ENCODE measurements around the gene EEF1AKMT3.

The EEF1AKMT3 gene

GRCh38 chr12:57751432-57751787 is 21.0 kb upstream of the EEF1AKMT3 start:
- no peak for DNase-seq (ENCODE audit: low spot score)

DNA sequence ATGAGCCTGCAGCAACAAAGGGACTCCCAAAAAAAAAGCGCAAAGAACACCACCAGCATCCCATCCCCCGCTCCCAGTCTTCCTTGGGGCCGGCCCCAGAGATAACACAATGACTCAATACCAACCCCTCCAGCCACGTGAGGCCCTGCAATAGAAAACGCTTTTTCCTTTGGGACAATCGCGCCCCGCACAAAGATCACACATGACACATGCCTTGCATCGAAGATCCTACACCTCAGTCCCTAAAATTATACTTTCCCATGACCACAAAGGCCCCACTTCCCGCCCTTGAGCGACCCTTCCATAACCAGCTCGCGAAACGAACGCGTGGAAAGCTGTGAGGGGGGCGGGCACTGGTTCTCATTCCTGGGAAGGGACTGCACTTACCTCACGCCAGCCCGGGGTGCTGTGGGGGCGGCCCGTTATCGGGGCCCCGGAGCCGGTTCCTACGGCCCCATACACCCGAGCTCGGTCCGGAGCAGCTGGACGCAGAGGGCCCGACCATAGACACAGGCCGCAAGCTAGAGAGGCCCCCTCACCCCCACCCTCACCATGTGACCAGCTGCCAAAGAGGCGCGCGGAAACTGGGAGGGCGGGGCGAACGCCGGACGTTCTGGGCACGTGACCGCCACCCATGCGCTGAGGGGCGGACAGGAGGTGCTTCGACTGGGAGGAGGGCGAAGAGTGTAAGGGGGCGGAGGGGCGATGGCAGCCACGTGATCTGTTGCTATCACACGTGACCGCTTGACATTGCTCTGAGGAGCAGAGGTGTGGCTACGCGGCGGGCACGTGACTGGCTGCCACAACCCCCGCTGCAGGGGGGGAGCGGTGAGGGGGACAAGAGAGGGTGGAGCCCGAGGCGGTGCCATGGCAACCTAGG is 20.4 kb upstream of the EEF1AKMT3 start, which contains the start of gene CDK4:
CDK4 (minus strand) TSS at position 523 of the 880 bp plus-strand sequence. CDS start 593 bp downstream, outside the sequence.
- DNase-seq (ENCODE audit: low spot score): peak; percentile 99

DNA sequence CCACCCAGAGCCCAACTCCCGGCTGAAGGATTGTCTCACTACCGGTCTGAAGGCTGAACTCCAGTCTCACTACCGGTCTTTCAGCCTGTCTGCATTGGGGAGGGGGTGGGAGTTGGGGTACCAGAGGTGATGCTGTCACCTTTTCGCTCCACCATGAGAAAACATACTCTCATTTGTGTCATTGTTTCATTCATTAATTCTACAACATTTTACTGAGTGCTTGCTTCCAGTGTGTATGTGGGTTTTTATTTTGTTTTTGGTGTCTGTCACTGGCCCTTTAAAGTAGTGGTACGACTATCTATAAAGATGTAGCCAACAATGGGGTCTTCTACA is 19.8 kb upstream of the EEF1AKMT3 start:
- DNase-seq (ENCODE audit: low spot score): no peak

GRCh38 chr12:57753756-57754337 is 18.6 kb upstream of the EEF1AKMT3 start:
- no peak for DNase-seq (ENCODE audit: low spot score)

- DNase-seq (ENCODE audit: low spot score): peak; percentile 89
These were observed 17.8 kb upstream of the EEF1AKMT3 start, which contains the start of gene MARCHF9 for GRCh38 chr12:57754411-57755193. Gene MARCHF9, plus strand, starts transcription at chr12:57755103. Its CDS starts 426 bp downstream, at chr12:57755529.

- no peak for DNase-seq (ENCODE audit: low spot score)
These were observed 17.3 kb upstream of the EEF1AKMT3 start for GRCh38 chr12:57755194-57755453.

DNA sequence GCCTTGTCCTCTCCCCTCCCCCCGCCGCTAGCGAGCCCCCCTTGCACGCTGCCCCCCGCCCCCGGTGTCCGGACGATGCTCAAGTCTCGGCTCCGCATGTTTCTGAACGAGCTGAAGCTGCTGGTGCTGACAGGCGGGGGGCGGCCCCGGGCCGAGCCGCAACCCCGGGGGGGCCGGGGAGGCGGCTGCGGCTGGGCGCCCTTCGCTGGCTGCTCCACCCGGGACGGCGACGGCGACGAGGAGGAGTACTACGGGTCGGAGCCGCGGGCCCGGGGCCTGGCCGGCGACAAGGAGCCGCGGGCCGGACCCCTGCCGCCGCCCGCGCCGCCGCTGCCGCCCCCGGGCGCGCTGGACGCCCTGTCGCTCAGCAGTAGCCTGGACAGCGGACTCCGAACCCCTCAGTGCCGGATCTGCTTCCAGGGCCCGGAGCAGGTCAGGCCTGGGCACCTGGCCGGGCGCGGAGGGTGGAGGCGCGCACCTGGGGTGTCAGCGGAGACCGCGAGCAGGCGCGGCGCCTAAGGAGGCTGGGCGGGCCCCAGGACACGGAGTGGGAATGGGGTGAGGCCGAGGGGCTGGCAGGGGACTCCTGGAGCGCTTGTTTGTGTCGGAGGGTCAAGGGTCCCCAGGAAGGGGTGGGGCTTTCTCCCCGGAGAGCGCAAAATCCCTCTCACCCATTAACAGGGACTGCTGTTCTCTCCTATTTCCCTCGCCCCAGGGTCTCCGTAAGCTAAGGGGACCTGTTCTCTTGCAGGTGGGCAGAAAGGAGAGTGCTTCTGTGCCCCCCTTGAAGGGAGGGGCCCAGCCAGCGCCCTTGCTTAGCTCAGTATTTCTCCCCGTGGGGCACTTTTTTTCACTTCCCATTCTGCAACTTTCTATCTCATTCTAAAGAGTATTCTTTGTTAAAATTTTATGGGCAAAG is 16.7 kb upstream of the EEF1AKMT3 start:
- no peak for DNase-seq (ENCODE audit: low spot score)

DNA sequence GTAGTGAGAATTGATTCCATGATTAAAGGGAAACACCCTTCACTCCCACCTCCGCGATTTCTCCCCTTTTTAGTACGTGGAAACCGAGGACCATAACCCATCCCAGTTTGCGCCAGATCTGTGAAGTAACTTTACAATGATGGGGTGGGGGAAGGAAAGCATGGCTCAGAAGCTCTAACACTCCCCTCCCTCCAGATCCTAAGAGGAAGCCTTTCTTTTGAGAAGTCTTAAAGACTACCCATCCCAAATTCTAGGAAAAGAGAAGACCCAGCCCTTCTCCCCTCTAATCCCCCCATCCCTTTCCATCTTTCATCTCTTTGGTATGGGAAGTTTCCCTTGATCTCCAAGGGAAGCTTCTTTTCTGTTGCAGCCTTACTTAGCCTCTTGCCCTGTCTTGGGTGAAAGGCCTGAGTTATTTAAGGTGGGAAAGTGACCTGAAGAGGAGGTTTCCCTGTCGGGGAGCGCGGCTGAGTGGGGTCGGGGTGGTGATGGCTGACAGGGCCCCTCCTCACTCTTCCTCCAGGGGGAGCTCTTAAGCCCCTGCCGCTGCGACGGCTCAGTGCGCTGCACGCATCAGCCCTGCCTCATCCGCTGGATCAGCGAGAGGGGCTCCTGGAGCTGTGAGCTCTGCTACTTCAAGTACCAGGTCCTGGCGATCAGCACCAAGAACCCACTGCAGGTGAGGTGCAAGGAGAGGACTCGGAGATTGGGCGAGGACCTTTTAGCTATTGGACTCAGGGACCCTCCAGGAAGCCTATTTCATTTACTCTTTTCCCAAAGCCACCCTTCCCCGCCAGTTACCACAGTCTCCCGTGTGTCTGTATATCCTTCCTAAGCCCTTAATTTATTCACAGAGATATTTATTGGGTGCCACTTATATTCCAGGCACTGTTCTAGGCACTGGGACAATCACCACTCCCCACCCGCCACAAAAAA is 15.7 kb upstream of the EEF1AKMT3 start:
- peak; percentile 73 for DNase-seq (ENCODE audit: low spot score)

DNA sequence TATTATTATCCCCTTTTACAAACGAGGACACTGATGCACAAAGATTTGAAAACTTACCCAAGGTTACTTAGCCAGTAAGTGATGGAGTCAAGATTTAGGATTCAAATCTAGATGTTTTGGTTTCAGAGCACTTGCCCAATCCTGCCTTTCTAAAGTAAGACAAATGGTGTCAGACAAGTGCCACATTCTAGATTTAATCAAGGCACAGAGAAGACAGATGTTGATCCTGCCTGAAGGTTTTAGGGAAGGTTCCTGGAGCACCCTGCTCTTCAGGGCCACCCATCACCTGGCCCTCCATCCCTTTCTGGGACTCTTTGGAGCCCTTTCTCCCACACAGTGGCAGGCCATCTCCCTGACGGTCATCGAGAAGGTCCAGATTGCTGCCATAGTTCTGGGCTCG is 14.6 kb upstream of the EEF1AKMT3 start:
- no peak for DNase-seq (ENCODE audit: low spot score)

DNA sequence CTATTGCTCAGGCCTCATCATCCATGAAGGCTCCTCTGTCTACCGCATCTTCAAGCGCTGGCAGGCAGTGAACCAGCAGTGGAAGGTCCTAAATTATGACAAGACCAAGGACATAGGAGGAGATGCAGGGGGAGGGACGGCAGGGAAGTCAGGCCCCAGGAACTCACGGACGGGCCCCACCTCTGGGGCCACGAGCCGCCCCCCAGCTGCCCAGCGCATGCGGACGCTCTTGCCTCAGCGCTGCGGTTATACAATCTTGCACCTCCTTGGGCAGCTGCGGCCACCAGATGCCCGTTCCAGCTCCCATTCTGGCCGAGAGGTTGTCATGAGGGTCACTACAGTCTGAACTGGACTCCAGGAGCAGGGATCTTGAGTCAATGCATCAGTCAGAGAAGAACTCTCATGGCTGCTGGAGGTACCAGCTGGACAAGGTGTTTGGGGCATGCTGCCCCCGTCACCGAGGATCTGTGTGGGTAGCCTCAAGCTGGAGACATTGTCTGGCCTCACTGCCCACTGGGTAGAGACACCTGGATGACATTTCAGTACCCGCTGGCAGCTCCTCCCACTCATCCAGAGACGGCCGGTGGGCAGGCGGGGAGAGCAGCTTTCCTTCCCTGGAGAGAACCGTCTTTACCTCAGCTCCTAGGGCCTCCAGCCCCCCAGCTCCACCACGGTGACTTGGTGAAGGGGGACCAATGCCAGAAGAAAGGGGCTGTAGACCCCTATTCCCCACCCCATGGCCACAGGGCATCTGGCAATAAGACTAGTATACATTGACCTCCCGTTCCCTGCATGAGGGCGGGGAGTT is 13.7 kb upstream of the EEF1AKMT3 start:
- DNase-seq (ENCODE audit: low spot score): no peak

- DNase-seq (ENCODE audit: low spot score): peak; percentile 57
These were observed 12.9 kb upstream of the EEF1AKMT3 start for GRCh38 chr12:57759360-57759980.

GRCh38 chr12:57760347-57760982 is 11.9 kb upstream of the EEF1AKMT3 start:
- no peak for DNase-seq (ENCODE audit: low spot score)

DNA sequence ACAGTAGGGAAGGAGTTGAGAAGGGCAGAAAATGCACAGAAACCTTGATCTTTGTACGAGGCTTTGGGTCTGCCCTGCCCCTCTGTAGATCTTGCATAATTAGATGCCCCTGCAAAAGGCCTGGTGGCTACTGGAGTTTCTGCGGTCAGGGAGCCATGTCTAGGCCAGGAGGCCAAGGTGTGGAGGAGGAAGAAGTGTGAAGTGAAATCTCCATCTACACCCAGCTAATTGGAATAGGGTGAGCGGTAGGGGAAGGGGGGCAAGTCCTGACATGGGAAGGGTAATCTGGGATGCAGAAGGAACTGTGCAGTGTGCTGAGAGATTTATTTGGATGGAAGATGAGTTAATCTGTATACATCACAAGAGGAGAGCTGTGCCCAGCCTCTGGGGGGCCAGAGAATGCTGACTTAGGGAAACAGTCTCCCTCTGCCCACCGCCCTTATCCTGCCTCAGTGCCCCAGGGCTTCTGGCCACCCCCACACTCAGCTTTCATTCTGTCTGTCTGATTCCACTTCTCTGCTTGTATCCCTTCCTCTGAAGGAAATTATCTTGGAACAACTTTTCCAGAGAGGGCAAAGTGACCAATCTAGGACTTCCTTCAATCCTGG is 10.9 kb upstream of the EEF1AKMT3 start:
- no peak for DNase-seq (ENCODE audit: low spot score)

DNA sequence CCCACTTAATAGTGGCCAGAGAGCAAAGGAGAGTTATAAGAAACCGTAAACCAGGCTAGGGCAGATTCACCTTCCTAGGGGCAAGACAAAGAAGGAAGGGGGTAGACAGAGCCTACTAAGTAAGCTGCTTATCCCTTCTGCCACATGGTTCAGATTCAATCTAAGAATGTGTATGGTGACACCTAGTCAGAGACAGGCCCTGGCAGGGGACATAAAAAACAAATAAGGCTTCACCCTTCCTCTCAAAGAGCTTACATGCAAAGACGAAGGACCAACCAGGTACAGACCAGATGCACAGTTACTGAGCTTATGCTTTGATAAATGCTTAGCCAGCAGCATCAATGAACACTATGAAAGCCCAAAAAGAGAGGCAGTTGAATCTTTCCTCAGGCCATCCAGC is 10.0 kb upstream of the EEF1AKMT3 start:
- no peak for DNase-seq (ENCODE audit: low spot score)

DNA sequence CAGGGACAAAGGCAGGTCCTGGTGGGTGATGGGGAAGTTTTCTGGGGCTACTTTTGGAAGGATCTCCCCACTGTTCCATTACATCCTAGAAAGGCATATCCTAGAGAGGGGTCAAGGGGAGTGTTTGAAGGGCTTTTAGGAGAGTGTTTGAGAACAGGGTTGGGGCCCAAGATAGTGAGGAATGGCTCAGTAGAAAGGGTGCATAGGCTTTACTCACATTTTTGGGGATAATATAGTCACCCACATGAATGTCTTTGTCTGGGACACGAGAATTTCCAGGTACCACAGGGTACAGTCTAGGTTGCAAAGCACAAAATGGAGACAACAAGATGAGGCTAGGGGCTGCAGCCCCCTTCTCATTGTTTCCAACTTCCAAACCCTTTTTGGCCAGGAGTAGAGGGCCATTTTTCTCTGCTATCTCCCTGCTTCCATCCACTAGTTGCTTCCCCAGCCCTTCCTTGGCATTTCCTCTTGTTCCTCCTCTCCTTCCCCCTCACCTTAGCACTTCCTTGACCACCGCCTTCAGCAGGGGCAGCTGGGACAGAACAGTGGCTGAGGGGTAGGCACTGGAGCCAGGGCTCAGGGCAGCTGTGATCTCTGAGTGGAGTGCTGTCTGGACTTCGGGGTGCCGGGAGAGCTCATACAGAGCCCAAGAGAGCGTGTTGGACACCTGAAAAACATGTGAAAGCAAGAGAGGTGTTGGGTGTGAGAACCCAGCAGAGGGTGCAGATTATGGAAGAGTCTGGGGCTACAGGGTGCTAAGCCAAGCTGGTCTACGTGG is 8.3 kb upstream of the EEF1AKMT3 start:
- DNase-seq (ENCODE audit: low spot score): no peak

DNA sequence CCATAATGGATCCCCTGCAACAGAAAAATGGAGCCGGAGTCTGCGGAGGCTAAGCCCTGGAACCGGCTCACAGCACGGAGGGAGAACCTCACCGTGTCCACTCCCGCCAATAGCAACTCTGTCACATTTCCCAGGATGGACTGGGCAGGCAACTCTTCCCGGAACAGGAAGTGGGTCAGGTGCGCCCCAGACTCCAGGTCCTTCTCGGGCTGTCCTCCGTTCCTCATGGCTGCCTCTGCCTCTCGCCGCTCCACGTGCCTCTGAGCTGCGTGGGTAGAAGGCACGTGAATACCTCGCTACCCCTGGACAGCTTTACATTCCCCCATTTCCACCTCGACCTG is 7.8 kb upstream of the EEF1AKMT3 start:
- DNase-seq (ENCODE audit: low spot score): no peak

DNA sequence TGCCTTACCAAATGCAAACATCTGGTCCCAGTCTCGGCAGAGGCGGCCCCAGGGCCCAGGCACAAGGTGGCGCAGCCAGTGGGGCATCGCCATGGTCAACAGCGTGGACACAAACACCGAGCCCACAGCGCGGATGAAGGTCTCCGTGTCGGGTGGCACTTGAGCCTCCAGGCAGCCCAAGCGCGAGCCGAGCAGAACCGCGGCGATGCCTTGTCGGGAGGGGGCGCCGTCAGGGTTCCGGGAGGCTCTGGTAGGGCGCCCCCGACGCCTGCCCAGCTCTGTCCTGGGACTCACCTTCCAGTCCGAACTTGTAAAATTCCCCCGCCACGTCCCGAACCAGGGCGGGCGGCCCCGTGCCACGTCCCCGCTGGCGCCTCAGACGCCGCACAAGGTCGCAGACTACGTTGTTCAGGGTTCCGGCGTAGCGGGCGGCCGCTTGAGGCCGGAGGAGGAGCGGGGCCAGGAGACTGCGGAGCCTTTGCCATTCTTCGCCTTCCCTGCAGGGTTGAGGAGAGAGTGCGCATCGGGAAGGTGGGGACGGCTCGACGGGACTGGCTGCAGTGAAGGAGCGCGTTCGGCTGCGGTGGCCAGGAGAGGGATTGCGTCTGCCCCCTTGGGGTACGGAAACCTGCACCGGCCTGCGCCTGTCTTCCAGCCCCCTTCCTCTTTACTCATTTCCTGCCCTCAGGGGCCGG is 7.3 kb upstream of the EEF1AKMT3 start:
- peak; percentile 40 for DNase-seq (ENCODE audit: low spot score)

Data from CD4-positive, alpha-beta T cell treated with Interleukin-15 for 4 hours (primary cell).